ENCODE measurements around the gene POP4.

DNA sequence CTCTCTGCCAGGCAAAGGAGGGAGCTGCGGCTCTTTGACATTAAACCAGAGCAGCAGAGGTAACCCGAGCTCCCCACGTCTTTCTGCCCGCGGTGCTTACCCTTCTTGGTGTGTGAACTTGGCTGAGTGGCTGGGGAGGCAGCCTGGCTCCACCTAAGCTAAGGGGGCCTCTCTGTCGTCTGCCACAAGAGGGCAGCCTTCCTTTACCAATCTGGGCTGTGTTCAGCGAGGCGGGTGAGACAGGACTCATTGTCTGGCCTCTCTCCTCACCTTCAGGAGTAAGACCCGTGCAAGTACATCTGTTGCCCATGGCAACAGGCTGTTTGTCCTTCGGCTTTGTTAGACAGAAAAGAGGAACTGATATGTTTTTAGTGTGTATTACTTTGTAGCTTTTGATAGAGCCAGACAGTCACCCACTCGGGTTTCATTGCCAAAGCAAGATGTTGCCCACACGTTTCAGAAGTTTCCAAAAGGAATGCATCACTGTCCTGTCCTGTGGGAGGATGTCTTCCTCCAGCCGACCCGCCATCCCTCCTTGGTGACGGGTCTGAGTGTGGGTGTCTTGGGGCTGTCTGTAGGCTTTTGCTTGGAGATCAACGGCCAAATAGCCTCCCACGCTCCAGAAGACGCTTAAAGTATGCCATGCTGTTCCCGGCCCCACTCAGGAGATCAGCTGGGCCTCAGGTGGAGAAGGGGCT is 4.6 kb downstream of the POP4 start:
- TF ChIP-seq CTCF (IDR thresholded peaks at IDR 0.05; ENCODE audit: low read length): peak; percentile 93
- TF ChIP-seq EZH2 (IDR thresholded peaks at IDR 0.05; ENCODE audit: borderline replicate concordance, low read length): no peak
